Mesenchymal stem cell (in vitro differentiated cells and primary cell): Measurements from ENCODE around the gene TMEM151A.
"Not testable (repeated sequence)": the region's sequence is repeated elsewhere in the genome, so short reads cannot be mapped to it uniquely, and the experiment has no call there.

Experiments used
- DNase-seq: peaks from one replicate; pipeline ENCODE4 v3.0.0-alpha.2; 2013
- H2AFZ ChIP-seq: one replicate; pipeline ENCODE4 v1.6.1; 2013; ENCODE audit warnings: low read depth, mild to moderate bottlenecking, control low read depth, inconsistent platforms, low read length, moderate library complexity
- H2AK5ac ChIP-seq: 2 replicates; pipeline ENCODE4 v1.6.1; 2013; ENCODE audit warnings: low read length, moderate library complexity, mild to moderate bottlenecking, inconsistent platforms; ENCODE audit not compliant: severe bottlenecking
- H2BK120ac ChIP-seq: one replicate; pipeline ENCODE4 v1.6.1; 2013; ENCODE audit warnings: low read depth, mild to moderate bottlenecking, inconsistent platforms, low read length, moderate library complexity
- H2BK12ac ChIP-seq, 2 experiments: one replicate each; pipeline ENCODE4 v1.6.1; 2013; ENCODE audit warnings: inconsistent platforms in 2 of 2, low read length in 2 of 2, mild to moderate bottlenecking in 2 of 2, moderate library complexity in 2 of 2, control low read depth in 1 of 2
- H2BK15ac ChIP-seq: one replicate; pipeline ENCODE4 v1.6.1; 2013; ENCODE audit warnings: mild to moderate bottlenecking, low read depth, inconsistent platforms; ENCODE audit not compliant: poor library complexity, severe bottlenecking
- H2BK5ac ChIP-seq: 2 replicates; pipeline ENCODE4 v1.6.1; 2013; ENCODE audit warnings: low read depth, mild to moderate bottlenecking, low read length, control low read depth, inconsistent platforms; ENCODE audit not compliant: poor library complexity, severe bottlenecking
- H3K14ac ChIP-seq, 2 experiments: one replicate each; pipeline ENCODE4 v1.6.1; 2013; ENCODE audit warnings: inconsistent platforms in 2 of 2, low read length in 2 of 2, control low read depth in 1 of 2, mild to moderate bottlenecking in 1 of 2, moderate library complexity in 1 of 2
- H3K18ac ChIP-seq, 2 experiments: one replicate each; pipeline ENCODE4 v1.6.1; 2013; ENCODE audit warnings: inconsistent platforms in 2 of 2, low read length in 2 of 2, control low read depth in 1 of 2, low read depth in 1 of 2, mild to moderate bottlenecking in 1 of 2
- H3K23ac ChIP-seq, 2 experiments: one replicate each; pipeline ENCODE4 v1.6.1; 2013; ENCODE audit warnings: inconsistent platforms in 2 of 2, low read length in 2 of 2, mild to moderate bottlenecking in 2 of 2, moderate library complexity in 2 of 2, control low read depth in 1 of 2
- H3K27ac ChIP-seq: 2 replicates; pipeline ENCODE4 v1.5.1; 2013; ENCODE audit warnings: mild to moderate bottlenecking, moderate library complexity, low read length, control low read depth, inconsistent platforms; ENCODE audit not compliant: poor library complexity, severe bottlenecking
- H3K27me3 ChIP-seq, 2 experiments: 2 replicates each; pipeline versions ENCODE4 v1.6.1 to v1.7.0; 2013; ENCODE audit warnings: low read length in 2 of 2, mild to moderate bottlenecking in 2 of 2, moderate library complexity in 2 of 2, control low read depth in 1 of 2, inconsistent platforms in 1 of 2; ENCODE audit not compliant: control insufficient read depth in 1 of 2, insufficient read depth in 1 of 2
- H3K36me3 ChIP-seq, 2 experiments: 2 replicates each; pipeline versions ENCODE4 v1.6.1 to v1.7.0; 2013; ENCODE audit warnings: low read length in 2 of 2, control low read depth in 1 of 2, inconsistent platforms in 1 of 2, low read depth in 1 of 2, mild to moderate bottlenecking in 1 of 2; ENCODE audit not compliant: insufficient read depth in 2 of 2, control insufficient read depth in 1 of 2
- H3K4ac ChIP-seq, 2 experiments: one replicate each; pipeline ENCODE4 v1.6.1; 2013; ENCODE audit warnings: inconsistent platforms in 2 of 2, low read length in 2 of 2, mild to moderate bottlenecking in 2 of 2, moderate library complexity in 2 of 2, control low read depth in 1 of 2, low read depth in 1 of 2
- H3K4me1 ChIP-seq: 2 replicates; pipeline ENCODE4 v1.6.1; 2013; ENCODE audit warnings: low read depth, low read length, control low read depth; ENCODE audit not compliant: control insufficient read depth, insufficient read depth
- H3K4me2 ChIP-seq: 2 replicates; pipeline ENCODE4 v1.6.1; 2013; ENCODE audit warnings: low read length, mild to moderate bottlenecking, inconsistent platforms; ENCODE audit not compliant: poor library complexity, severe bottlenecking
- H3K4me3 ChIP-seq, 2 experiments: 2 replicates each; pipeline versions ENCODE4 v1.5.1 to v1.7.0; 2013; ENCODE audit warnings: low read length in 2 of 2, mild to moderate bottlenecking in 2 of 2, control low read depth in 1 of 2, low read depth in 1 of 2; ENCODE audit not compliant: insufficient read depth in 1 of 2
- H3K79me1 ChIP-seq: replicated peaks from 2 replicates; pipeline ENCODE4 v1.6.1; 2013; ENCODE audit warnings: mild to moderate bottlenecking, control low read depth, low read length, inconsistent platforms; ENCODE audit not compliant: poor library complexity, severe bottlenecking
- H3K9ac ChIP-seq: 2 replicates; pipeline ENCODE4 v1.7.0; 2013; ENCODE audit warnings: mild to moderate bottlenecking, low read length, moderate library complexity
- H3K9me3 ChIP-seq: 2 replicates; pipeline ENCODE4 v1.7.0; 2013; ENCODE audit warnings: mild to moderate bottlenecking, low read length; ENCODE audit not compliant: control insufficient read depth
- H4K8ac ChIP-seq: one replicate; pipeline ENCODE4 v1.6.1; 2013; ENCODE audit warnings: inconsistent platforms, mild to moderate bottlenecking, low read length, moderate library complexity
- H4K91ac ChIP-seq: one replicate; pipeline ENCODE4 v1.6.1; 2013; ENCODE audit warnings: mild to moderate bottlenecking, low read length, inconsistent platforms
- WGBS: methylation state at CpG from one replicate; pipeline ENCODE4 v1.1.7; 2013; ENCODE audit warnings: mixed read lengths; 5-methylcytosine and 5-hydroxymethylcytosine counted together

The TMEM151A gene

GRCh38 chr11:66253081-66253480 lies 38.6 kb upstream of the TMEM151A start:
- not testable (repeated sequence) for H3K4ac ChIP-seq, H2AK5ac ChIP-seq, H2BK120ac ChIP-seq, H3K23ac ChIP-seq, H3K9me3 ChIP-seq, H3K79me1 ChIP-seq, H3K18ac ChIP-seq, H3K27ac ChIP-seq, H3K4me3 ChIP-seq, H4K8ac ChIP-seq, H4K91ac ChIP-seq, H3K9ac ChIP-seq, H3K4me2 ChIP-seq, H3K27me3 ChIP-seq, H3K4me1 ChIP-seq, DNase-seq, H2BK15ac ChIP-seq, H2AFZ ChIP-seq, H2BK5ac ChIP-seq, H2BK12ac ChIP-seq, H3K14ac ChIP-seq
- H3K36me3 ChIP-seq: peaks cover 24 to 25% of the 10 kb centered on the region in 2 experiments
- 94% methylated on average over 6 of the region's 6 CpGs for WGBS

- Histone ChIP-seq H2AK5ac (no peak overlapping the region), H3K18ac (peak overlapping the region in 1 of 2 experiments; percentile 48), H3K27me3 (no peaks in the 10 kb centered on the region), H3K4ac (peak overlapping the region in 1 of 2 experiments; percentile 43), H2BK120ac (no peak overlapping the region), H3K23ac (peak overlapping the region in 1 of 2 experiments; percentile 24), H4K8ac (peak overlapping the region; percentile 68), H2BK12ac (no peak overlapping the region), H3K36me3 (peaks cover 39 to 46% of the 10 kb centered on the region in 2 experiments), H2AFZ (no peak overlapping the region), H3K9me3 (no peaks in the 10 kb centered on the region), H3K4me2 (peak overlapping the region; percentile 98), H2BK5ac (no peak overlapping the region), H4K91ac (peak overlapping the region; percentile 76), H3K4me1 (peaks cover 14% of the 10 kb centered on the region), H3K27ac (no peak overlapping the region), H3K79me1 (peaks cover 32% of the 10 kb centered on the region), H3K4me3 (peak overlapping the region; percentile 85 to 94), H2BK15ac (no peak overlapping the region), H3K9ac (peak overlapping the region; percentile 92), H3K14ac (peak overlapping the region in 1 of 2 experiments; percentile 2)
- 13% methylated on average over 28 of the region's 28 CpGs for WGBS
- DNase-seq: no peak
These were observed 33.2 kb upstream of the TMEM151A start for GRCh38 chr11:66258473-66258893.

- Histone ChIP-seq H3K4ac (no peak overlapping the region), H2BK12ac (no peak overlapping the region), H3K4me2 (no peak overlapping the region), H3K18ac (no peak overlapping the region), H3K36me3 (peaks cover 47 to 49% of the 10 kb centered on the region in 2 experiments), H3K27ac (no peak overlapping the region), H2BK5ac (no peak overlapping the region), H3K4me1 (peaks cover 14% of the 10 kb centered on the region), H2AFZ (no peak overlapping the region), H3K79me1 (peaks cover 33% of the 10 kb centered on the region), H3K14ac (no peak overlapping the region), H2BK120ac (no peak overlapping the region), H3K4me3 (no peak overlapping the region), H3K27me3 (no peaks in the 10 kb centered on the region), H4K8ac (no peak overlapping the region), H3K9me3 (no peaks in the 10 kb centered on the region), H4K91ac (no peak overlapping the region), H2BK15ac (no peak overlapping the region), H3K9ac (peak overlapping the region; percentile 13), H2AK5ac (no peak overlapping the region), H3K23ac (no peak overlapping the region)
- WGBS: 97% methylated on average over 2 of the region's 2 CpGs
- DNase-seq: no peak
These were observed 32.5 kb upstream of the TMEM151A start for GRCh38 chr11:66259225-66259624.

DNA sequence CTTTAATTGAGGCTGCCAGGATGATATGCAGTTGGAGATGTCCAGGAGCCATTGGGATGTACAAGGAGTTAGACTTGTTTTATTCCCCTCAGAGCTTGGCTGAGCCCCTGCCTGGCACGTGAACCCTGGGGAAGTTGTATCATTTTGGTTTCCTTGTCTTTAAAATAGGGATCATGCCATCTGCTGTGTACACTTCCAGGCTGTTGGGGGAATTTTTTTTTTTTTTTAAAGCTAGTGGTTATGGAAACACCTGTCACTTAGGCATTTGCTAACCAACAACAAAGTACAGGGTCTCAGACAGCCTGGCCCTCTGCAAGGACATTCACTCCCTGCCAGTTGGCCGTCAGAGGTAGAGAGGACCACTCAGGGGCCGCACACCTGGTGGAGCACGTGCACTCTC lies 31.7 kb upstream of the TMEM151A start:
- H3K27me3 ChIP-seq: no peaks in the 10 kb centered on the region
- no peak overlapping the region for H2BK120ac ChIP-seq
- no peak overlapping the region for H2AFZ ChIP-seq

More for the DNA sequence above, 31.7 kb upstream of the TMEM151A start:
- H3K14ac ChIP-seq: no peak overlapping the region
- no peak overlapping the region for H2AK5ac ChIP-seq
- H3K79me1 ChIP-seq: peaks cover 36% of the 10 kb centered on the region
- no peaks in the 10 kb centered on the region for H3K9me3 ChIP-seq
- H3K36me3 ChIP-seq: peaks cover 54 to 57% of the 10 kb centered on the region in 2 experiments
- no peak overlapping the region for H2BK5ac ChIP-seq
- H2BK12ac ChIP-seq: no peak overlapping the region
- peaks cover 14% of the 10 kb centered on the region for H3K4me1 ChIP-seq
- no peak overlapping the region for H3K4me3 ChIP-seq
- no peak overlapping the region for H3K9ac ChIP-seq
- 98% methylated on average over 4 of the region's 4 CpGs for WGBS
- no peak overlapping the region for H3K4ac ChIP-seq
- H3K23ac ChIP-seq: no peak overlapping the region
- no peak overlapping the region for H3K27ac ChIP-seq
- no peak overlapping the region for H2BK15ac ChIP-seq
- no peak overlapping the region for H4K8ac ChIP-seq
- no peak overlapping the region for H3K18ac ChIP-seq
- H3K4me2 ChIP-seq: no peak overlapping the region
- no peak overlapping the region for H4K91ac ChIP-seq
- no peak for DNase-seq
